NCI-H146 treated with DMSO at 0.1 percent for 48 hours (cell line): Measurements from ENCODE around the gene SNRNP70.
"Not testable (repeated sequence)": the region's sequence is repeated elsewhere in the genome, so short reads cannot be mapped to it uniquely, and the experiment has no call there.

ENCODE experiments used
- DNase-seq: peaks from one replicate; lab custom pipeline; 2025; ENCODE audit not compliant: unreplicated experiment; lab: John Stamatoyannopoulos, UW

The SNRNP70 gene

GRCh38 chr19:49118565-49119410, 33.5 kb downstream of the SNRNP70 start, which contains the start of gene C19orf73:
C19orf73 (minus strand) TSS chr19:49119143; CDS start chr19:49119022, 121 bp downstream.
- peak; percentile 90 for DNase-seq

- no peak for DNase-seq
These were observed 34.4 kb downstream of the SNRNP70 start, which contains the start of gene PPFIA3 for GRCh38 chr19:49119411-49120324. PPFIA3 (plus strand) TSS chr19:49119544; CDS start chr19:49127874, 8,330 bp downstream.

- no peak for DNase-seq
These were observed 35.1 kb downstream of the SNRNP70 start for GRCh38 chr19:49120325-49120683.

GRCh38 chr19:49120868-49121267, 35.6 kb downstream of the SNRNP70 start:
- DNase-seq: no peak

GRCh38 chr19:49121841-49122240, 36.6 kb downstream of the SNRNP70 start:
- not testable (repeated sequence) for DNase-seq

GRCh38 chr19:49123285-49123684, 38.0 kb downstream of the SNRNP70 start:
- DNase-seq: not testable (repeated sequence)

- DNase-seq: peak; percentile 25
These were observed 39.9 kb downstream of the SNRNP70 start for GRCh38 chr19:49125025-49125731.

GRCh38 chr19:49126575-49126974, 41.3 kb downstream of the SNRNP70 start:
- DNase-seq: no peak

GRCh38 chr19:49127225-49127624, 42.0 kb downstream of the SNRNP70 start:
- not testable (repeated sequence) for DNase-seq

GRCh38 chr19:49127674-49128544, 42.7 kb downstream of the SNRNP70 start:
- DNase-seq: peak; percentile 84

- peak; percentile 69 for DNase-seq
These were observed 43.4 kb downstream of the SNRNP70 start for GRCh38 chr19:49128545-49129237.

GRCh38 chr19:49129238-49129583, 44.0 kb downstream of the SNRNP70 start:
- DNase-seq: no peak

- DNase-seq: no peak
These were observed 45.1 kb downstream of the SNRNP70 start for GRCh38 chr19:49130325-49130724.

GRCh38 chr19:49132974-49133609, 47.8 kb downstream of the SNRNP70 start:
- DNase-seq: peak; percentile 32

- peak; percentile 45 for DNase-seq
These were observed 48.6 kb downstream of the SNRNP70 start for GRCh38 chr19:49133621-49134454.

- DNase-seq: no peak
These were observed 50.4 kb downstream of the SNRNP70 start for GRCh38 chr19:49135686-49136085.

- DNase-seq: no peak
These were observed 51.5 kb downstream of the SNRNP70 start for GRCh38 chr19:49136771-49137171.

- no peak for DNase-seq
These were observed 55.7 kb downstream of the SNRNP70 start for GRCh38 chr19:49140951-49141350.
